GM23338 (cell line): ENCODE measurements around the gene TXLNG. TPM values are rescaled to one million over a fixed set of nuclear protein-coding genes. Genes with fewer than 3 reads are reported as not detected.
A peak's percentile ranks its signal among the peaks of the same experiment; 100 is the strongest.

ENCODE experiments used
- ATAC-seq: fragments of 200-7000 bp; cut with Tn5 transposase; 3 replicates; pipeline ENCODE4 v1.9.1; 2020
- DNase-seq: peaks from one replicate; pipeline ENCODE4 v3.0.0-alpha.2; 2015; ENCODE audit warnings: low spot score
- H2AFZ ChIP-seq: fragments of 200-600 bp; sonication (generic); 2 replicates; pipeline ENCODE4 v1.8.0; 2016; ENCODE audit warnings: antibody characterized with exemption, mild to moderate bottlenecking, moderate library complexity
- H3F3A ChIP-seq: fragments of 200-600 bp; sonication (generic); replicated peaks from 2 replicates; pipeline ENCODE4 v1.8.0; 2017; ENCODE audit warnings: antibody characterized with exemption, mixed run types, low read depth
- H3K27ac ChIP-seq: fragments of 200-600 bp; sonication (generic); 2 replicates; pipeline ENCODE4 v1.6.1; 2016; ENCODE audit warnings: low read depth
- H3K27me3 ChIP-seq: fragments of 200-600 bp; sonication (generic); 2 replicates; pipeline ENCODE4 v1.8.0; 2016; ENCODE audit warnings: mild to moderate bottlenecking, mixed run types, moderate library complexity; ENCODE audit not compliant: insufficient read depth
- H3K36me3 ChIP-seq: fragments of 200-600 bp; sonication (generic); 2 replicates; pipeline ENCODE4 v1.8.0; 2016; ENCODE audit warnings: mild to moderate bottlenecking; ENCODE audit not compliant: insufficient read depth
- H3K4me1 ChIP-seq: fragments of 200-600 bp; sonication (generic); 2 replicates; pipeline ENCODE4 v1.8.0; 2016; ENCODE audit warnings: mild to moderate bottlenecking, moderate library complexity; ENCODE audit not compliant: insufficient read depth
- H3K4me2 ChIP-seq: fragments of 200-600 bp; sonication (generic); 2 replicates; pipeline ENCODE4 v1.7.1; 2017; ENCODE audit warnings: mixed run types
- H3K4me3 ChIP-seq: fragments of 200-600 bp; sonication (generic); 2 replicates; pipeline ENCODE4 v1.6.1; 2016; ENCODE audit warnings: mixed run types
- H3K79me2 ChIP-seq: fragments of 200-600 bp; sonication (generic); replicated peaks from 2 replicates; pipeline ENCODE4 v1.8.0; 2017; ENCODE audit warnings: mild to moderate bottlenecking; ENCODE audit not compliant: insufficient read depth
- H3K9me2 ChIP-seq: fragments of 200-600 bp; sonication (generic); 2 replicates; pipeline ENCODE4 v1.8.0; 2017; ENCODE audit not compliant: insufficient read depth
- H4K20me1 ChIP-seq: fragments of 200-600 bp; sonication (generic); replicated peaks from 2 replicates; pipeline ENCODE4 v1.8.0; 2017; ENCODE audit warnings: mild to moderate bottlenecking; ENCODE audit not compliant: insufficient read depth
- H3K27ac Mint-ChIP-seq: 2 replicates; pipeline ENCODE4 v1.8.0; 2020; ENCODE audit warnings: inconsistent platforms, mild to moderate bottlenecking, moderate library complexity, mixed read lengths
- H3K27me3 Mint-ChIP-seq: 3 replicates; pipeline ENCODE4 v1.8.0; 2022; ENCODE audit warnings: low read depth, mild to moderate bottlenecking, moderate library complexity, mixed read lengths, inconsistent platforms; ENCODE audit not compliant: insufficient read depth, poor library complexity
- H3K36me3 Mint-ChIP-seq: 3 replicates; pipeline ENCODE4 v1.8.0; 2021; ENCODE audit warnings: low read depth, mild to moderate bottlenecking, inconsistent platforms, moderate library complexity, mixed read lengths
- H3K4me1 Mint-ChIP-seq: 3 replicates; pipeline ENCODE4 v1.8.0; 2020; ENCODE audit warnings: mild to moderate bottlenecking, inconsistent platforms, mixed read lengths
- H3K4me3 Mint-ChIP-seq: 3 replicates; pipeline ENCODE4 v1.8.0; 2021; ENCODE audit warnings: moderate library complexity, mild to moderate bottlenecking, inconsistent platforms, mixed read lengths
- H3K9me3 Mint-ChIP-seq: 3 replicates; pipeline ENCODE4 v1.8.0; 2020; ENCODE audit warnings: moderate library complexity, mild to moderate bottlenecking, inconsistent platforms, mixed read lengths
- CREB1 ChIP-seq: fragments of 250-450 bp; sonication (Bioruptor Pico); IDR thresholded peaks from 2 replicates; pipeline ENCODE4 v1.5.0; 2020; ENCODE audit warnings: low read depth, mild to moderate bottlenecking, moderate library complexity
- EZH2 ChIP-seq: fragments of 200-600 bp; sonication (generic); IDR thresholded peaks from one replicate; pipeline ENCODE4 v1.8.0; 2017; ENCODE audit warnings: antibody characterized with exemption, mild to moderate bottlenecking, low read depth; ENCODE audit not compliant: unreplicated experiment
- JUNB ChIP-seq: IDR thresholded peaks from one replicate; pipeline ENCODE4 v1.6.1; 2016; ENCODE audit warnings: antibody characterized with exemption; ENCODE audit not compliant: unreplicated experiment
- NANOG ChIP-seq: IDR thresholded peaks from 2 replicates; pipeline ENCODE4 v1.6.1; 2016; ENCODE audit warnings: antibody characterized with exemption, borderline replicate concordance
- ZNF331 ChIP-seq: fragments of 250-450 bp; sonication (Bioruptor Pico); IDR thresholded peaks from 2 replicates; pipeline ENCODE4 v1.5.0; 2020; ENCODE audit warnings: low read depth, mild to moderate bottlenecking, moderate library complexity
- polyA plus RNA-seq: library from polyadenylated mRNA; unstranded; fragments of >200 nt; fragmentation: Nextera tagmentation; extraction: Ambion mirVana; gene quantifications from 2 replicates; pipeline ENCODE4 v1.2.1, GENCODE V29; 2016
- total RNA-seq: library from RNA; depleted of rRNA; stranded (reverse); fragments of >200 nt; shearing (Covaris generic); gene quantifications from 2 replicates; pipeline ENCODE4 v1.2.3, GENCODE V29; 2014
- TF ChIP-seq, protein P1 (sequence below): fragments of 250-450 bp; sonication (Bioruptor Pico); IDR thresholded peaks from 2 replicates; pipeline ENCODE4 v1.5.0; 2020; ENCODE audit warnings: mild to moderate bottlenecking, moderate library complexity
- TF ChIP-seq, protein P2 (sequence below), 2 experiments: fragments of 200-600 bp in 1 of 2; sonication (generic) in 1 of 2; conservative IDR thresholded peaks; 2 replicates each; pipeline versions ENCODE4 v1.5.1 to v1.6.1; 2016 to 2017; ENCODE audit warnings: antibody characterized with exemption in 2 of 2, low read depth in 2 of 2, mild to moderate bottlenecking in 2 of 2, moderate library complexity in 1 of 2

The TXLNG gene
- total and polyA plus RNA-seq, 2 experiments from 2014 or later: 45.3 to 48.4 TPM

DNA sequence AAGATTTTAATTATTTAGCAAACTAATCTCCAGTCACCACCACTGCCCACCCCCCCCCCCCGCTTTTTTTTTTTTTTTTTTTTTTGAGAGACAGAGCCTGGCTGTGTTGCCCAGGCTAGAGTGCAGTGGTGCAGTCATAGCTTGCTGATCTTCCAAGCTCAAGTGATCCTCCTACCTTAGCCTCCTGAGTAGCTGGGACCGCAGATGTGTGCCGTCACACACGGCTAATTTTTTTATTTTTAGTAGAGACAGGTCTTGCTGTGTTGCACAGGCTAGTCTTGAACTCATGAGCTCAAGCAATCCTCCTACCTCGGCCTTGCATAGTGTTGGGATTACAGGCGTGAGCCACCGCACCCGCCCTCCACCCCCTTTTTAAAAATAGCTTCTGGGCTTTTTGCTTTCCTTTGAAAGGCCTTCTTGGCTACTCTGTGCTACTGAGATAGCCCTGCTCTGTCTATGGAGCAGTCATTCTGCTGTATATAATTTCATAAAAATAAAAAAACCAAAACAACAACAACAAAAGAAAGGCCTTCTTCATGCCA, 18.7 kb downstream of the TXLNG start (continued):
- TF ChIP-seq, protein P1, sequence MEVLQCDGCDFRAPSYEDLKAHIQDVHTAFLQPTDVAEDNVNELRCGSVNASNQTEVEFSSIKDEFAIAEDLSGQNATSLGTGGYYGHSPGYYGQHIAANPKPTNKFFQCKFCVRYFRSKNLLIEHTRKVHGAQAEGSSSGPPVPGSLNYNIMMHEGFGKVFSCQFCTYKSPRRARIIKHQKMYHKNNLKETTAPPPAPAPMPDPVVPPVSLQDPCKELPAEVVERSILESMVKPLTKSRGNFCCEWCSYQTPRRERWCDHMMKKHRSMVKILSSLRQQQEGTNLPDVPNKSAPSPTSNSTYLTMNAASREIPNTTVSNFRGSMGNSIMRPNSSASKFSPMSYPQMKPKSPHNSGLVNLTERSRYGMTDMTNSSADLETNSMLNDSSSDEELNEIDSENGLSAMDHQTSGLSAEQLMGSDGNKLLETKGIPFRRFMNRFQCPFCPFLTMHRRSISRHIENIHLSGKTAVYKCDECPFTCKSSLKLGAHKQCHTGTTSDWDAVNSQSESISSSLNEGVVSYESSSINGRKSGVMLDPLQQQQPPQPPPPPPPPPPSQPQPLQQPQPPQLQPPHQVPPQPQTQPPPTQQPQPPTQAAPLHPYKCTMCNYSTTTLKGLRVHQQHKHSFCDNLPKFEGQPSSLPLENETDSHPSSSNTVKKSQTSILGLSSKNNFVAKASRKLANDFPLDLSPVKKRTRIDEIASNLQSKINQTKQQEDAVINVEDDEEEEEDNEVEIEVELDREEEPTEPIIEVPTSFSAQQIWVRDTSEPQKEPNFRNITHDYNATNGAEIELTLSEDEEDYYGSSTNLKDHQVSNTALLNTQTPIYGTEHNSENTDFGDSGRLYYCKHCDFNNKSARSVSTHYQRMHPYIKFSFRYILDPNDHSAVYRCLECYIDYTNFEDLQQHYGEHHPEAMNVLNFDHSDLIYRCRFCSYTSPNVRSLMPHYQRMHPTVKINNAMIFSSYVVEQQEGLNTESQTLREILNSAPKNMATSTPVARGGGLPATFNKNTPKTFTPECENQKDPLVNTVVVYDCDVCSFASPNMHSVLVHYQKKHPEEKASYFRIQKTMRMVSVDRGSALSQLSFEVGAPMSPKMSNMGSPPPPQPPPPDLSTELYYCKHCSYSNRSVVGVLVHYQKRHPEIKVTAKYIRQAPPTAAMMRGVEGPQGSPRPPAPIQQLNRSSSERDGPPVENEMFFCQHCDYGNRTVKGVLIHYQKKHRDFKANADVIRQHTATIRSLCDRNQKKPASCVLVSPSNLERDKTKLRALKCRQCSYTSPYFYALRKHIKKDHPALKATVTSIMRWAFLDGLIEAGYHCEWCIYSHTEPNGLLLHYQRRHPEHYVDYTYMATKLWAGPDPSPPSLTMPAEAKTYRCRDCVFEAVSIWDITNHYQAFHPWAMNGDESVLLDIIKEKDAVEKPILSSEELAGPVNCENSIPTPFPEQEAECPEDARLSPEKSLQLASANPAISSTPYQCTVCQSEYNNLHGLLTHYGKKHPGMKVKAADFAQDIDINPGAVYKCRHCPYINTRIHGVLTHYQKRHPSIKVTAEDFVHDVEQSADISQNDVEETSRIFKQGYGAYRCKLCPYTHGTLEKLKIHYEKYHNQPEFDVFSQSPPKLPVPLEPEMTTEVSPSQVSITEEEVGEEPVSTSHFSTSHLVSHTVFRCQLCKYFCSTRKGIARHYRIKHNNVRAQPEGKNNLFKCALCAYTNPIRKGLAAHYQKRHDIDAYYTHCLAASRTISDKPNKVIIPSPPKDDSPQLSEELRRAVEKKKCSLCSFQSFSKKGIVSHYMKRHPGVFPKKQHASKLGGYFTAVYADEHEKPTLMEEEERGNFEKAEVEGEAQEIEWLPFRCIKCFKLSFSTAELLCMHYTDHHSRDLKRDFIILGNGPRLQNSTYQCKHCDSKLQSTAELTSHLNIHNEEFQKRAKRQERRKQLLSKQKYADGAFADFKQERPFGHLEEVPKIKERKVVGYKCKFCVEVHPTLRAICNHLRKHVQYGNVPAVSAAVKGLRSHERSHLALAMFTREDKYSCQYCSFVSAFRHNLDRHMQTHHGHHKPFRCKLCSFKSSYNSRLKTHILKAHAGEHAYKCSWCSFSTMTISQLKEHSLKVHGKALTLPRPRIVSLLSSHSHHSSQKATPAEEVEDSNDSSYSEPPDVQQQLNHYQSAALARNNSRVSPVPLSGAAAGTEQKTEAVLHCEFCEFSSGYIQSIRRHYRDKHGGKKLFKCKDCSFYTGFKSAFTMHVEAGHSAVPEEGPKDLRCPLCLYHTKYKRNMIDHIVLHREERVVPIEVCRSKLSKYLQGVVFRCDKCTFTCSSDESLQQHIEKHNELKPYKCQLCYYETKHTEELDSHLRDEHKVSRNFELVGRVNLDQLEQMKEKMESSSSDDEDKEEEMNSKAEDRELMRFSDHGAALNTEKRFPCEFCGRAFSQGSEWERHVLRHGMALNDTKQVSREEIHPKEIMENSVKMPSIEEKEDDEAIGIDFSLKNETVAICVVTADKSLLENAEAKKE (CRISPR knock-in tag): no peak
- TF ChIP-seq ZNF331 (no peak), CREB1 (CRISPR knock-in tag) (no peak), NANOG (no peak), JUNB (no peak)

DNA sequence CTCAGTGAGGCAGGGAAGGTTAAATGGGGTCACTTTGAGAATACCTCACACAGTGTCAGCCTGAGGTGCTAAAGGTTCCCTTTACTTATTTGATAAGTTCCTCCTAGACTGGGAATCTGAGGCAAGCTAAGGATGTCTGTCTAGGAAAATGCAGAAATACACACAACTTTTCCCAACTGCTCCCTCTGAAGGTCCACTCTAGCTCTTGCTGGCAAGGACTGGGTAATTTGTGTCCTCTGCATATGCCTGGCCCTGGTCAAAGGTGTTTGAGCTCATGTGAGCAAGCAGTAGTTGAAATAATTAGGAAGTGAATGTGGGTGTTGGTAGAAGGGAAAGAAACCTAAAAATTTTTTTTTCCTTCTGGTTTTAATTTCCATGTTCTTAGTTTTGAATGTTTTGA, 21.3 kb downstream of the TXLNG start:
- peaks cover 2% of the 10 kb centered on the region; the same call in 1 of the 2 replicates for H4K20me1 ChIP-seq
- DNase-seq (peak; percentile 48), ATAC-seq (peak; percentile 79)
- Mint-ChIP-seq H3K36me3 (peaks cover 20% of the 10 kb centered on the region), H3K4me3 (no peak overlapping the region), H3K9me3 (no peaks in the 10 kb centered on the region), H3K27me3 (peaks cover 2% of the 10 kb centered on the region), H3K27ac (no peak overlapping the region), H3K4me1 (peaks cover 12% of the 10 kb centered on the region)
- H3K79me2 ChIP-seq: peaks cover 91% of the 10 kb centered on the region
- no peaks in the 10 kb centered on the region for H3K9me2 ChIP-seq
- H2AFZ ChIP-seq: no peak overlapping the region
- no peak overlapping the region for H3K4me3 ChIP-seq
- no peaks in the 10 kb centered on the region for H3K27me3 ChIP-seq
- H3K4me1 ChIP-seq: 0 out of 2 replicates have a peak, but pooled peaks cover 3% of the 10 kb centered on the region
- no peak overlapping the region for H3K27ac ChIP-seq
- no peaks in the 10 kb centered on the region for H3F3A ChIP-seq
- no peaks in the 10 kb centered on the region for H3K36me3 ChIP-seq
- no peak overlapping the region for H3K4me2 ChIP-seq
- TF ChIP-seq EZH2: no peak
- TF ChIP-seq, protein P2, sequence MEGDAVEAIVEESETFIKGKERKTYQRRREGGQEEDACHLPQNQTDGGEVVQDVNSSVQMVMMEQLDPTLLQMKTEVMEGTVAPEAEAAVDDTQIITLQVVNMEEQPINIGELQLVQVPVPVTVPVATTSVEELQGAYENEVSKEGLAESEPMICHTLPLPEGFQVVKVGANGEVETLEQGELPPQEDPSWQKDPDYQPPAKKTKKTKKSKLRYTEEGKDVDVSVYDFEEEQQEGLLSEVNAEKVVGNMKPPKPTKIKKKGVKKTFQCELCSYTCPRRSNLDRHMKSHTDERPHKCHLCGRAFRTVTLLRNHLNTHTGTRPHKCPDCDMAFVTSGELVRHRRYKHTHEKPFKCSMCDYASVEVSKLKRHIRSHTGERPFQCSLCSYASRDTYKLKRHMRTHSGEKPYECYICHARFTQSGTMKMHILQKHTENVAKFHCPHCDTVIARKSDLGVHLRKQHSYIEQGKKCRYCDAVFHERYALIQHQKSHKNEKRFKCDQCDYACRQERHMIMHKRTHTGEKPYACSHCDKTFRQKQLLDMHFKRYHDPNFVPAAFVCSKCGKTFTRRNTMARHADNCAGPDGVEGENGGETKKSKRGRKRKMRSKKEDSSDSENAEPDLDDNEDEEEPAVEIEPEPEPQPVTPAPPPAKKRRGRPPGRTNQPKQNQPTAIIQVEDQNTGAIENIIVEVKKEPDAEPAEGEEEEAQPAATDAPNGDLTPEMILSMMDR (conservative IDR thresholded peaks at IDR 0.05; ENCODE audit: low read depth in 2 of 2): peak; percentile 26 to 38; a peak in 3 of 4 replicates
